Measurements from ENCODE around the gene SLC25A22.
A peak's percentile ranks its signal among the peaks of the same experiment; 100 is the strongest.

Gene SLC25A22

GRCh38 chr11:804599-804964 is 6.5 kb upstream of the SLC25A22 start:
- no peak for DNase-seq (ENCODE audit: low read depth in 3 of 3)

- DNase-seq (ENCODE audit: low read depth in 3 of 3) = no peak
Measured at GRCh38 chr11:803770-804598, 5.9 kb upstream of the SLC25A22 start.

- DNase-seq (ENCODE audit: low read depth in 3 of 3) = no peak
Measured at GRCh38 chr11:803467-803742, 5.3 kb upstream of the SLC25A22 start.

- DNase-seq (ENCODE audit: low read depth in 3 of 3) = no peak
Measured at GRCh38 chr11:802693-803466, 4.8 kb upstream of the SLC25A22 start.

GRCh38 chr11:802018-802617 is 4.0 kb upstream of the SLC25A22 start:
- DNase-seq (ENCODE audit: low read depth in 3 of 3) = no peak

- DNase-seq (ENCODE audit: low read depth in 3 of 3) = no peak
Measured at GRCh38 chr11:801097-801780, 3.2 kb upstream of the SLC25A22 start.

GRCh38 chr11:800473-800872 is 2.4 kb upstream of the SLC25A22 start:
- DNase-seq (ENCODE audit: low read depth in 3 of 3) = no peak

GRCh38 chr11:799641-800316 is 1.7 kb upstream of the SLC25A22 start:
- DNase-seq (ENCODE audit: low read depth in 3 of 3) = no peak

- peak in 2 of 3 donors; percentile 71 to 73 for DNase-seq (ENCODE audit: low read depth in 3 of 3)
Measured at GRCh38 chr11:797296-798092, 587 bp downstream of the SLC25A22 start.

GRCh38 chr11:796565-797295 is 1.4 kb downstream of the SLC25A22 start:
- no peak for DNase-seq (ENCODE audit: low read depth in 3 of 3)

GRCh38 chr11:795634-796564 is 2.2 kb downstream of the SLC25A22 start:
- peak; percentile 77 to 84 (median 83) for DNase-seq (ENCODE audit: low read depth in 3 of 3)

- DNase-seq (ENCODE audit: low read depth in 3 of 3) = no peak
Measured at GRCh38 chr11:794766-795633, 3.1 kb downstream of the SLC25A22 start.

- DNase-seq (ENCODE audit: low read depth in 3 of 3) = no peak
Measured at GRCh38 chr11:794013-794765, 3.9 kb downstream of the SLC25A22 start.

GRCh38 chr11:793556-793955 is 4.5 kb downstream of the SLC25A22 start:
- no peak for DNase-seq (ENCODE audit: low read depth in 3 of 3)

- no peak for DNase-seq (ENCODE audit: low read depth in 3 of 3)
Measured at GRCh38 chr11:792873-793272, 5.2 kb downstream of the SLC25A22 start.

GRCh38 chr11:792535-792821 is 5.6 kb downstream of the SLC25A22 start:
- DNase-seq (ENCODE audit: low read depth in 3 of 3) = no peak

- DNase-seq (ENCODE audit: low read depth in 3 of 3) = no peak
Measured at GRCh38 chr11:791658-792534, 6.2 kb downstream of the SLC25A22 start.
